HG03558 (cell line): Measurements from ENCODE around the gene GAS6.

Source experiments
- ATAC-seq: cut with Tn5 transposase; IDR thresholded peaks from one replicate; pipeline ENCODE4 v1.9.1; 2021; ENCODE audit warnings: moderate number of reproducible peaks; ENCODE audit not compliant: unreplicated experiment; ENCODE audit errors: extremely low read depth

Gene GAS6

DNA sequence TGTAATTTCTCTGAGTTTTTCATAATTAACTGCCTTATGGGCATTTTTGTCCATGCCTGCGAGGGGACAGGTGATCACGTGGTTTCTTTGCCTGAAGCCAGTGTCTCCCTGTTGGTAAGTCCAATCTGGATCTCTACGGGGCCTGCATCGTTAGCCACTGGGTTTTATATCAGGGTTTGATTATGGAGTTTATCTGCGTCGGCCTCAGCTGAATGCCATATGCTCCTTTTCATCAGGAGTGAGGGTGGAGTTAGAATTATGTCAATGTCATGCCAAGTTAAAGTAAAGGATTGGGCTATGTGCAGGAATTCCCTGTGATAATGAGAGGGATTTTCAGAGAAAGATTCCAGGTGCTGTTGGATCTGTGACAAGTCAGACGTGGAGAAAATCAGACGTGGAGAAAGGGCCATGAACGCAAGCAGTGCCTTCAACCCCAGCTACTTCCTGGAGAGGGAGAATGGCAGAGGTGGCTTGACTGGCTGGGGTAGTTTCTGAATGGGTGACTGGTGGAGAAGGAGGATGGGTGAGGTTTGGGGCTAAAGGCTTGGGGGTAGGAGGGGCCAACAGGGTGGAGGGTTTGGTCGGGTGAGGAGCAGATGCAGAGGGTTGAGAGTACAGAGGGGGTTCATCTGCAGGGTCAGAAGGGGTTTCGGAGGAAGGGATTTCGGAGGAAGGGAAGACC is 80.5 kb downstream of the GAS6 start:
- no peak for ATAC-seq

DNA sequence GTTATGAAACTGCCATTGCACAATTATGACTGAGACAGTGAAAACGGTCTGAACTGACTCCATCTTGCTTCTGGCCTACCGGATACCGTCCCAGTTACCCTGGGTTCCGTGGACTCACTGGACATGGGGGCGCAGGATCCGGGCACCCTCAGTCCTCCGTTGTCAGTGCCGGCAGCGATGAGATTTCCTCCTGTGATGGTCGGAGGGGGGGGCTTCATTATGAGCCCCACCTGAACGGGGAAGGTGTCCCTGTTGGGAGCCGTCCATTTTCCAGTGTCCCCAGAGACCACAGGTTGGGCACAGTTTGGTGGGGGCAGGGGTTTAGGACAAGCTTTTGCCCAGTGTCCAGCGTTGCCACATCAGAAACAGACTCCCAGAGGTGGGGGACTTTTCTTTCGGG is 81.4 kb downstream of the GAS6 start:
- ATAC-seq = no peak

DNA sequence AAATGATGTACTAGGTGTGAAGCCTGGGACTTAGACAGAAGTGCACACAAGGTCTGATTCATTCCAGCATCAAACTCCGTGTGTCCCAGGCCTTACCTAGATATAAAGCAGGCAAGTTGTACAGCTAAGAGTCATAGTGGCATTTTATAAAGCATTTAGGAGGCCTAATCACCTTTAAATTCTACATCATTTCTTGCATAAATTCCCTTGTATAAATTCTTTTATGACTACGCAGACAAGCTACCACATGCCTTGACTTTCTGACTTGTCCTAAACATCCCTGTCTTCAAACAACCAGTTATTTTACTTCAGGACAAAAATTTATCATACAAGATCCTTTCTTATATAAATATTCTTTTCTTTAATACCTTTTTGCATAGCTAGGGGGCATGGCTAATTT is 82.3 kb downstream of the GAS6 start:
- ATAC-seq = no peak

DNA sequence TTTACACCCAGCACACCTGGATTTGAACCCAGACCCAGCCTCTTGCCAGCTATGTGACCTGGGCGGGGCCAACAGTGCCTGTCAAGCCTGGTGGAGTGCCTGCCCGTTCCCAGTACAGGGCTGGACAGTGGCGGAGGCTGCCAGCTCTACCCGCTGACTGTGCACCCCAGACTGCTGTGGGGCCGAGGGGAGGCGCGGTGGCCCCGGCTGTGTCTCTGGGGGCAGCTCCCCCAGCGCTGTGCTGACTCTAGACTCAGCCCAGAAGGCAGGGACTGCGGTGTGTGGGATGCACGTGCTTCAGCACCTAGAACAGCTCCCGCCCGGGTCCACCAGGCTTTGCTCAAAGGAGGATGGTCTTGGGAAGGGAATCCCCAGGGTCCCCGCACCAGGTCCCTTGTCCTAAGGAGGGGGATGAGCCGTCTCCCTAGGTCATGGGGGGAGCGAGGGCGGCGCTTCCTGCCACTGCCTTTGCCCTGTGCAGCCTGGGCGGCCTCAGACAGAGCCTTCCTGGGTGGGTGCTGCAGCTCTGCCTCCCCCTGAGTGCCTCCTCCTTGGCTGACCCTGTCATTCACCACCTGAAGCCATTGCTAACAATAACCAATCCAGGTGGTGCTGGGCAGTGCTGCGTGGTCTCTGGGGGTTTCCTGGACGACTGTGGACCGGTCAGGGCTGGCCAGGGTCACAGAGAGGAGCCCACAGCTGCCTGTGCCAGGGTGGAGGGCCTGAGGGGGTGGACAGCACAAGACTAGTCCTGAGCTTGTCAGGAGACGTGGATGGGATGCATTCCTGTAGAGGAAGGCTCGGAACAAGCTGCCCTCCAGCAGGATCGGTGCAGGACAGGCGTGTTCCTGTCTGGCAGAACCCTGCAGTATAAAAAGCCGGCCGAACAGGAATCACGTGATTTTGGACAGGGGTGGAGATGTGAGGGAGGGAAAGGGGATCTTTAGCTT is 86.3 kb downstream of the GAS6 start:
- ATAC-seq = no peak

DNA sequence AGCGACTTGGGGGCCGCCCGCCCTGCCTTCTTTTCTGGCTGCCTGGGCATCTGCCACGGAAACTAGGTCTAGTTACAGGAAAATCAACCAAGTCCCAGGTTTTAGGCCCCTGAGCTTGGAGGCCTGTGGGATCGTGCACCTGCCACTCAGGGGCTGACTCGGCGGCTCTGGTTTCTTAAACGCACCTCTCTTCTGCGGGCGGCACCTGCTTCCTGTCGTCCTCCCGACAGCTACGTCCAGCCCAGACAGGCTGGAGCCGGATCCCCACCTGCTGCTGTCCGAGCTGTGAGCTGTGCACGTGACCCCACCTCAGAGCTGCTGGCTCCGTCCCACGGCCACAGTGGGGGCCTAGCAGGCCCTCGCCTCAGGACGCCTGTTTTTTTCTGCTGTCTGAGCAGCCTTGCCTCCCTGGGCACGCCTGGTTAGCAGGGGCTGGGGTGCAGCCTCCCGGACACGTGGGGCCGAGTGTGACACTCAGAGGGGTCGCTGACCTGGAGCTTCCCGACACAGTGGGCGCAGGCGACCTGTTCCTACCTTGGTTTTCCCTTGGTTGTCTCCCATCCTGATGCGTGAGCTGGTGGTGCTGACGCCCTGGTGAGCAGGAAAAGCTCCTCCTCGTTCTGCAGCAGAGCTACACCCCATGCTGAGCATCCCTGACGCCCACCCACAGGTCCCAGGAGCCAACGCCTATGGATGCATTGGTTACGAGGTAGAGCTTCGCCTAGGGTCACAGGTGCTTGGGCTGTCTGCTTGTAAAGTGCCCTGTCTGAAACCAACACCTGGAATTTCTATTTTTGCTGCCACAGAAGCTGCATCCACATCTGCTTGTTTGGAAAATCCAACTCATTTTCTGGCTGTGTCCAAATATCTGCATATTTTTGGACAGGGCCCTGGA is 87.4 kb downstream of the GAS6 start:
- no peak for ATAC-seq

DNA sequence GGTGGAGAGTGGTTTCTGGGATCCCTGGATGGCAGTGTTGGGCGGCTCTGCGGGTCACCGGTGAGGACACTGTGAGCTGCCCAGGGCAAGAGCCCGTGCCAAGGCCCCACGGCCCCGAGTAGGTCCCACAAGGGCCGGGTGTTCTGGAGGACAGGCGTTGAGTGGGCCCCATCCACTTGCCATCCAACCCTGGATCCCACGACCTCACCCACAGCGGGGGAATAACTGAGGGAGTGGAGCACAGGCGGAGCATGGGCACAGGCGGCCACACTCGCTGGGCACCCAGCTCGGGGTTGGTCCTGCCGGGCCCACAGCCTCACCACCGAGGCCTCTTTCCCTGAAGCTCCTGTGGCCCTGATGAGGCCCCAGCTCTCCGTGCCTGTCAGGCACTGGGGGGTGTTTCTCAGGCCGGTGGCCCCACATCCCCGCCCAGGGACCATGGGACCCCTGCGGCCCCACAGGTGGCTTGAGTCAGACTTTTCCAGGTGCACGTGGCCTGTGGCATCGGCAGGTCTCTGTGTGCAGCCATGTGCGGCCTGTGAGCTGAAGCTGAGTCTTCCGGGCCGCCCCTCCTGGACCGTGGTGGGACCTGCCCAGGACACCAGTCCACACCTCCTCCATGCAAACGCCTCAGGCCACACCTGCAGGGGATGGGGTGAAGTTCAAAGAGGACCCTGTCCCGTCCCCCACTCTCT is 88.3 kb downstream of the GAS6 start:
- ATAC-seq = no peak

DNA sequence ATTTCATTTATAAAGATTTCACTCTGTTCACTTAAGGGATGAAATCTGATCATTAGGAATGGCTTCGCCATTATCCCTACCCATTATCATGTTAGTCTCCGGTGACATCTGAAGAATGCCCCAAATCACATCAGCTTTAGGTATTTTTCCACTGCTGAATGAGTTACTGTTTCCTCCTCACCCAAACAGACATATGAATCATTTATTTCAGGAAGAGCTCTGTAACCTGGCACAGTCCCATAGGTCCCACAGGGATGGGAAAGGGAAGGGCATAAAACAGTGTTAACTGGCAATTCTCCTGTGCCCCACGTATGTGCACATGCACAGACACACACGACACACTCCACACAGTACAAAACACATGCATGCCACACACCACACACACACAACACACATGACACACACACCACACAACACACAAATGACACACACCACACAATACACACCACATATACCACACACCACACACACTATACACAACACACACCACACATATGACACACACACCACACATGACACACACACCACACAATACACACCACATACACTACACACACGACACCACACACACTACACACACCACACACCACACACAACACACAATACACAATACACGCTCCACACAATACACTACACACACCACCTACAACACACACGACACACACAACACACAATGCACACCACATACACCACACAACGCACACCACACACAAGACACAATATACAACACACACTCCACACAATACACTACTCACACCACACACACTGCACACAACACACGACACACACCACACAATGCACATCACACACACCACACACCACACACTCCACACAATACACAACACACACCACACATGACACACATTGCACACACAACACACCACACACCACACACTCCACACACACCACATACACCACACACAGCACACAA is 89.4 kb downstream of the GAS6 start:
- no peak for ATAC-seq

DNA sequence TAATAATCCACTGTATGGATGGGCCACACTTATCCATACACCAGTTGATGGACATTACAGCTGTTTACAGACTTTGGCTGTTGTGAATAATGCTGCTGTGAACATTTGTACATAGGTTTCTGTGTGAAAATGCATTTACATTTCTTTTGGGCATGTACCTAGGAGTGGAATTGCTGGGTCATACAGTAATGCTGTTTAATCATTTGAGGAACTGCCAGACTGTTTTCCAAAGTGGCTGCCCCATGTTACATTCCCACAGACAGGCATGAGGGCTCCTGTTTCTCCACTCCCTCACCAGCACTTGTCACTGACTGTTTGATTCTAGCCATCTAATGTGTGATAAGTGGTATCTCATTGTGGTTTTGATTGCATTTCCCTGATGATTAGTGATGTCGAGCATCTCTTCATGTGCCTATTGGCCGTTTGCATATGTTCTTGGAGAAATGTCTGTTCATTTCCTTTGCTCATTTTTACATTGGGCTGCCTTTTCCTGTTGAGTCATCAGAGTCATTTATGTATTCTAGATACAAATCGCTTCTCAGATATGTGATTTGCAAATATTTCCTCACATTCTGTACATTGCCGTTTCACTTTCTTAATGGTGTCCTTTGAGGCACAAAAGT is 92.1 kb downstream of the GAS6 start:
- no peak for ATAC-seq

DNA sequence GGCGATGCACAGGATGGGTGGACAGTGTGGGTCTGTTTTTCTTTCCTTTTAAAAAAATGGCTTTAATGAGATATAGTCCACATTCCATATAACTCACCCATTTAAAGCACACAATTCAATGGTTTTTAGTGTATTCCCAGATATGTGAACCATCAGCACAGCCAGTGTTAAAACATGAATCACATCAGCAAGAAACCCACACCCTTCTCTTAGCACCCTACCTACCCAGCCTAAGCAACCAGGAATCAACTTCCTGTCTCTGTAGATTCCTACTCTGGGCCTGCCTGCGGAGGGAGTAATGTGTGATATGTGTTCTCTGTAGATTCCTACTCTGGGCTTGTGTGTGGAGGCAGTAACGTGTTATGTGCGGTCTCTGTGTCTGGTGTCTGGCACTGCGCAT is 92.9 kb downstream of the GAS6 start:
- no peak for ATAC-seq
